Amygdala (tissue), 56 donors: Measurements from ENCODE around the gene ABCC1.
A peak's percentile ranks its signal among the peaks of the same experiment; 100 is the strongest.
"Not testable (repeated sequence)": the region's sequence is repeated elsewhere in the genome, so short reads cannot be mapped to it uniquely, and the experiment has no call there.

ENCODE experiments used
- DNase-seq, 56 donors: peaks; one replicate each; lab custom pipeline; 2025; lab: John Stamatoyannopoulos, UW

The ABCC1 gene

GRCh38 chr16:16147316-16147999, 198.0 kb downstream of the ABCC1 start:
- DNase-seq = no peak

- not testable (repeated sequence) for DNase-seq
These were observed 198.7 kb downstream of the ABCC1 start for GRCh38 chr16:16148000-16148599.

- no peak for DNase-seq
These were observed 199.3 kb downstream of the ABCC1 start for GRCh38 chr16:16148755-16149154.

GRCh38 chr16:16149710-16150116, 200.3 kb downstream of the ABCC1 start:
- no peak for DNase-seq

- DNase-seq = peak in 55 of 56 donors; percentile 20 to 94 (median 79)
These were observed 200.9 kb downstream of the ABCC1 start for GRCh38 chr16:16150117-16150877.

GRCh38 chr16:16150878-16151152, 201.4 kb downstream of the ABCC1 start:
- no peak for DNase-seq

- no peak for DNase-seq
These were observed 201.9 kb downstream of the ABCC1 start for GRCh38 chr16:16151315-16151714.

- DNase-seq = not testable (repeated sequence)
These were observed 203.6 kb downstream of the ABCC1 start for GRCh38 chr16:16153000-16153399.

- DNase-seq = no peak
These were observed 205.0 kb downstream of the ABCC1 start for GRCh38 chr16:16154281-16154951.

- DNase-seq = no peak
These were observed 205.8 kb downstream of the ABCC1 start for GRCh38 chr16:16155234-16155633.

GRCh38 chr16:16157166-16157565, 207.8 kb downstream of the ABCC1 start:
- no peak for DNase-seq

GRCh38 chr16:16158082-16158658, 208.8 kb downstream of the ABCC1 start:
- no peak for DNase-seq

- DNase-seq = no peak
These were observed 209.4 kb downstream of the ABCC1 start for GRCh38 chr16:16158741-16159374.

GRCh38 chr16:16159662-16160061, 210.2 kb downstream of the ABCC1 start:
- no peak for DNase-seq

GRCh38 chr16:16161319-16161718, 211.9 kb downstream of the ABCC1 start:
- no peak for DNase-seq

GRCh38 chr16:16161840-16162239, 212.4 kb downstream of the ABCC1 start:
- DNase-seq = not testable (repeated sequence)

GRCh38 chr16:16162591-16162990, 213.2 kb downstream of the ABCC1 start:
- DNase-seq = no peak

- no peak for DNase-seq
These were observed 213.7 kb downstream of the ABCC1 start for GRCh38 chr16:16163109-16163508.

GRCh38 chr16:16163571-16163970, 214.2 kb downstream of the ABCC1 start:
- peak in 36 of 56 donors; percentile 0 to 75 (median 26) for DNase-seq

- no peak for DNase-seq
These were observed 214.8 kb downstream of the ABCC1 start for GRCh38 chr16:16164243-16164642.
